Renal pelvis (tissue), 12 donors: ENCODE results near the gene AIM2. TPM values are rescaled to one million over a fixed set of nuclear protein-coding genes. Genes with fewer than 3 reads are reported as not detected.
"Not testable (repeated sequence)": the region's sequence is repeated elsewhere in the genome, so short reads cannot be mapped to it uniquely, and the experiment has no call there.

Experiments
- DNase-seq: peaks from one replicate; pipeline ENCODE4 v3.0.0-alpha.2; 2013
- long read RNA-seq, 16 experiments: transcript quantifications; one replicate each; lab custom pipeline, GENCODE V29; 2026
- polyA plus RNA-seq, 3 donors: library from polyadenylated mRNA; unstranded; fragments of 120-200 nt; gene quantifications; one replicate each; pipeline ENCODE4 v1.2.1, GENCODE V29; 2013; ENCODE audit not compliant: insufficient read length in 3 of 3

AIM2 gene
- under 1 TPM in 1 of 3 donors, not detected in 2; 0.11 TPM for polyA plus RNA-seq
- long read RNA-seq, donor 1, result 0 reads
- long read RNA-seq, donor 2, result 0 reads
- long read RNA-seq, donor 3, result 0 reads
- long read RNA-seq, donor 4, result 0 reads
- long read RNA-seq, donor 5, result 0 reads
- long read RNA-seq, donor 6, result 0 reads
- long read RNA-seq, donor 7, result 0 reads
- long read RNA-seq, donor 8, result 0 reads
- long read RNA-seq, donor 9, result 0 reads
- long read RNA-seq, donor 10, partial matches to known transcripts, result 0 of 1 reads
- long read RNA-seq, donor 10, other reads (novel, unspliced or antisense), result 0 of 1 reads
- long read RNA-seq, donor 11, result 0 reads
- long read RNA-seq, donor 12, result 0 reads
- long read RNA-seq, donor 13, result 0 reads
- long read RNA-seq, donor 14, result 0 reads
- long read RNA-seq, donor 15, result 0 reads
- long read RNA-seq, donor 16, result 0 reads

GRCh38 chr1:159076438-159077119 is at the start of gene AIM2:
Gene AIM2 (minus strand): TSS chr1:159076766. CDS start chr1:159073499, 3,267 bp downstream.
- no peak for DNase-seq

GRCh38 chr1:159123587-159123986 is 47.0 kb upstream of the AIM2 start:
- no peak for DNase-seq

DNA sequence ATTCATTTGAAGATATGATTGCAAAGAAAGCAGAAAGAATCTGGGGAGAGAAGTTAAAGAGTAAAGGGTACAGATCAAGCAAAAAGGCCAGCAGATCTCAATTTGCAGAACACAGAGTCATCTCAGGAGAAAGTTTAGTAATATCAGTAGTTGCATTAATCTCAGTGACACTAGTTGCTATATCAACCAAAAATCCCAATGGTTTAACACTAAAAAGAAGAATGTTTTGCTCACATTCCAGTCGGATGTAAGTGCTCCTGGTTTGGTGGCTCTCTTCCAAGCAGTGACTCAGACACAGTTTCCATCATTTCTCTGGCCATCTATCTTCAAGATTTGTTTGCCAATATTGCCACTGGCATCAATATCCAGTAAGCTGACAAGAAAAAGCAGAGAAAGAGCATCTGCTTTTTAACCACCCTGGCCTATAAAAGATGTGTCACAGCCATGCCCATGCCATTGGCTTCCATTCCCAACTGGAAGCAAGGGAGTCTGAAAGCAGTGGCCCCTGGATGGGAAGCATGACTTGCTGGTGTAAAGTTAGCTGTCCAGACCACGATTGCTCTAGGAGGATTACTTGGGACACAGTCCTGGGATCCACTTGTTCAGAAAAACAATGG is 45.5 kb upstream of the AIM2 start:
- no peak for DNase-seq

- no peak for DNase-seq
These were observed 45.0 kb upstream of the AIM2 start for GRCh38 chr1:159121526-159121925.

- no peak for DNase-seq
These were observed 43.8 kb upstream of the AIM2 start for GRCh38 chr1:159120317-159120716.

DNA sequence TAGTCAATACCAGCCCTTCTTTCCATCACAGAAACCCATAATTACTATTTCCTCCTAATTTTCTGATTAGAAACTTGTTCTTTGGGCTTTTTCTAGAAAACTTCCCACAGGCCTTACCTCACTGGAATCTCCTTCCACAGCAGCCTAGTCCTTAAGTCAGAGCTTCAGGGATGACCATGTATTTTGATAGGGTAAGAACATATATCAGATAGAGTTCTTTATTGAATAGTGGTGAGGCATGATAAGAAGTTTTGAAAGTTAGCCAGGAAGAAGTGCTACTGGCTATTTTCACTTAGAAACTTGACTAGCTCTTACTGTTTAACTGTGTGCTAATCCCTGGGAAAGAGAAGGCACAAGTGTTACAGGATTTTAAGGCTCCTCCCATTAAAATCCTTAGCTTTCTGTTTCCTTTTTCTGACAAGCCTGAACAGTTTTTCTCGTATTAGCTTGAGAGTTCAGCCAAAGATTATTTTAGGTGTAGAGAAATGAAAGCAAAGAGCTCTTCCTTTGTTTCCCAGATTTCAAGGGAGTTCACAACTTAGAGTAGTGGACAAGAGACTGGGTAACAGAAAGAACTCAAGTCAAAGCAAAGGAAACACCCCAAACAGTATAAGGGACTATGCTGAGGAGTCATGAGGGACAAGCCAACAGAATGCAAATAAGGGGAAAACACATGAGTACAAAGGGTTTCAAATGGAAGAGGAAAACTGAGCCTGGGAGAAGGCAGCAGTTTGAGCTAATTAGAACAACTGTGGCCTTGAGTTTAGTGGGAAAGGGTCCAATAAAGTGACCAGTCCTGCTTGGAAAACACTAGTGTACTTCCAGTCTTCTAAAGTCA is 37.2 kb upstream of the AIM2 start:
- DNase-seq, result no peak

DNA sequence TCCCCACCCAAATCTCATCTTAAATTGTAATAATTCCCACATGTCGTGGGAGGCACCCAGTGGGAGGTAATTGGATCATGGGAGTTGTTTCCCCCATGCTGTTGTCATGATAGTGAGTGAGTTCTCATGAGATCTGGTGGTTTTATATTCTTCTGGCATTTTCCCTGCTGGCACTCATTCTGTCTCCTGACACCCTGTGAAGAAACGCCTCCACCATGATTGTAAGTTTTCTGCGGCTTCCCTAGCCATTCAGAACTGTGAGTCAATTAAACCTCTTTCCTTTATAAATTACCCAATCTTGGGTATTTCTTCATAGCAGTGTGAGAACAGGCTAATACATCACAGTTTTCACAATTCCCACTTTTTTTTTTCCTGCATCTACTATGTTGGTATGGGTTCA is 26.5 kb upstream of the AIM2 start:
- not testable (repeated sequence) for DNase-seq

DNA sequence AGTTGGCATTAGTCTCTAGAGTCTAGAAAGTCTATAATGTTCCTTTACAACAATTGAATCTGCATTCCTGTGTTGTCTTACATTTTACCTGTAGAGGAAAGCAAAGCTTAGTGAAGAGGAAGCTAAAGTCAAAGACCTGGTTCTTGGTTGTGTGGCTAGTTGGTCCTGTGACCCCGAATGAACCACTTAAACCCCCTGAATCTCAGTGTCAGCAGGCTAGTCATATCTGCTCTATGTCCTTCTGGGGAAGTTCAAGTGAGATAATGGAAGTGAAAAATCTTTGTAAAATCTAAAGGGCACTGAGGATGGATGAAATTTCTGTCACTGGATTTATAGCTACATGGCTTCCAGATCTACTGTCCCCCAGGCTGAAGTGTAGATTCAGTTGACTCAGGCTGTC is 24.0 kb upstream of the AIM2 start:
- DNase-seq, result no peak

GRCh38 chr1:159098596-159098995 is 22.0 kb upstream of the AIM2 start:
- no peak for DNase-seq

- no peak for DNase-seq
These were observed 15.6 kb upstream of the AIM2 start for GRCh38 chr1:159092036-159092760.

GRCh38 chr1:159091607-159092031 is 15.1 kb upstream of the AIM2 start:
- DNase-seq, result no peak

GRCh38 chr1:159091180-159091560 is 14.6 kb upstream of the AIM2 start:
- DNase-seq, result no peak

DNA sequence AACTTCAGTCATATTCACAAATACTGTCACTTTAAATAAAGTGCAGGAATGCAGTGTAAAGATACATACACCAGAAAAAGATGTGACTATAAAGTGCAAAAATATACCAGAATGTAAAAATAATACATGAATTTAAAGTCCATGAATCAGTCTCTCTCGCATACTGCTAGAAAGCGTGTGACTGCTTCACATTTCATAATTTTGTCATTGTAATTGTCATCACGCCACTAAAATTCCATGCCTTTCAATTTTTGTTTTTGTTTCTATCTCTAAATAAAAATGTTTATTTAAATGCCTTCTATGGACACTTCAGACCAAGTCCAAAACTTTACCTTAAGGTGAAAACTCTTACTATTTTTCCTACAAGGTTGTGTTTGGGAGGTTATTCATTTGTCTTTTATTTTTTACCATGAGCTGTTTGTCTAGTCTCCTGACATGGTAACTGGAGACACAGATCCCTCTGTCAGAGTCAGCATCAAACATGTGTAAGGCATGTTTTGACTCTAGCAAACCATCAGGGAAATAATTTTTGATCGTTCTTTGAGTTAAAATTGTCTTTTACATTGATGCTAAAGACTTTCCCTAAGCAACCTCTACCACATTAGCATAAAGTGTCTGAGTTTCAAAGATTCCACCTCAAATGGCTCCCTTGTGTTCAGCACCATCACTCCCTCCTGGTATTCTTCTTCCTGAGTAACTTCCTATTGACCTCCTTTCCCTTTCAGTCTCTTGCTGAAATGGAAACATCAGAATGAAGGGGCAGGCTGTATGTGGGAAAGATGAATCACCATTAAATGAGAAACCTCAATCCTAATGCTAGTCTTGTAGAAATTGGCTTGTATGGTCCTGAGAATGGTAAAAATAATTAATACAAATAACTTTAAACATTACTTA is 14.0 kb upstream of the AIM2 start:
- no peak for DNase-seq

GRCh38 chr1:159089184-159089791 is 12.7 kb upstream of the AIM2 start:
- DNase-seq, result no peak

DNA sequence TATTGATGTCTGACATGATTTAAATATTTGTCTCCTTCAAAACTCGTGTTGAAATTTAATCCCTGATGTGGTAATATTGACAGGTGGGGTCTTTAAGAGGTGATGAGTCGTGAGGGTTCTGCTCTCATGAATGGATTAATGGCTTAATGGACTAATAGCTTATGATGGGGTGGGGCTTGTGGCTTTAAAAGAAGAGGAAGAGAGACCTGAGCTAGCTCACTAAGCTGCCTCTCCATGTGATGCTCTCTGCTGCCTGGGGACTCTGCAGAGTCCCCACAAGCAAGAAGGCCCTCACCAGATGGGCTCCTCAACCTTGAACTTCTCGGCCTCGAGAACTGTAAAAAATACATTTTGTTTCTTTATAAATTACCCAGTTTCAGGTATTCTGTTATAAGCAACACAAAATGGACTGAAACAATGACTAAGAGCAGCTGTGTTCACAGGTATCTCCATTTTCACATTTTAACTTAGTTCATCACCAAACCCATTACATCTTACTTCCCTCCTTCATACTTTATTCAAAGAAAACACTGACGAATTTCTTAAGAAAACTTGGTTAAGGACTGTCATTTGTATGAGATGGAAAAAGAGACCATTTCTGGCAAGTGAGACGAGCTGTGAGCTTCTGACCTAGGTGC is 12.1 kb upstream of the AIM2 start:
- no peak for DNase-seq

GRCh38 chr1:159088050-159088449 is 11.5 kb upstream of the AIM2 start:
- DNase-seq, result no peak

GRCh38 chr1:159084867-159085266 is 8.3 kb upstream of the AIM2 start:
- DNase-seq, result no peak

- DNase-seq, result no peak
These were observed 7.6 kb upstream of the AIM2 start for GRCh38 chr1:159084152-159084551.

DNA sequence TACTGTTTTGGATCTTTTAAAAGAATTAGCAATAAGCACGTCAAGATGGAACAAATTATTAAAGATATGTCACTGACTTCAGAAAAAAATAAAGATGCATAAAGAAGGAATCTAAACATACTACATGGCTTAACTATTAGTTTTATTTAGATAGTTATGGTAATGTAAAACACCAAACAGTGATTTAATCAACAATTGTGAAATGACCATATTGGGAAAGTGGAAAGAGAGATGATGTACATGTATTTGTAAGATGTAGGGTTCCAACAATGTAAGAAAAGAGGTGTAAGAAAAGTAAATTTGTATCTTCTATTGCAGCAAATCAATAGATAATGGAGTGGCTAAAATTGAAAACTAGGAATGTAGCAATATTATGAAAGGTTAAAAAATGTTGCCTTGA is 6.4 kb upstream of the AIM2 start:
- DNase-seq, result no peak
